Fibroblast of skin of abdomen (primary cell): ENCODE data around the gene AFF4.
"Not testable (repeated sequence)": the region's sequence is repeated elsewhere in the genome, so short reads cannot be mapped to it uniquely, and the experiment has no call there.

Source experiments
- DNase-seq: peaks from one replicate; pipeline ENCODE4 v3.0.0-alpha.2; 2013

The AFF4 gene

DNA sequence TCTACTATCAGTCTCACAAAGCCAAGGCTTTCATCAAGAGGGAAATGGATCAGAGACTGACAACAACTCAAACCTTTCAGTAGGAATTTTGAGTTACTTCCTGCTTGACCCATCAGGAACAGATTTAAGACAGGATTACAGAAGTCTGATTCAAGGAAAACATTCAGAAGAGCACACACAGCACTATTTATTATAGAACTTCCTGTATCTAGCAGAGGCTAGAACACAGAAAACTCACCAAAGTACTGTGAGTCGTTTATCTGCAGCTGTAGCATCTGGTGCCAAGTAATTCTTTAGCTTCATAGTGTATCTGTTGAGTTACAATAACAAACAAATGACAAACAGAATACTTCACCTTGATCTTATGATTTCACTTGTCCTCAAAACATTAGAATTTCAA lies 76.2 kb downstream of the AFF4 start:
- DNase-seq = no peak

DNA sequence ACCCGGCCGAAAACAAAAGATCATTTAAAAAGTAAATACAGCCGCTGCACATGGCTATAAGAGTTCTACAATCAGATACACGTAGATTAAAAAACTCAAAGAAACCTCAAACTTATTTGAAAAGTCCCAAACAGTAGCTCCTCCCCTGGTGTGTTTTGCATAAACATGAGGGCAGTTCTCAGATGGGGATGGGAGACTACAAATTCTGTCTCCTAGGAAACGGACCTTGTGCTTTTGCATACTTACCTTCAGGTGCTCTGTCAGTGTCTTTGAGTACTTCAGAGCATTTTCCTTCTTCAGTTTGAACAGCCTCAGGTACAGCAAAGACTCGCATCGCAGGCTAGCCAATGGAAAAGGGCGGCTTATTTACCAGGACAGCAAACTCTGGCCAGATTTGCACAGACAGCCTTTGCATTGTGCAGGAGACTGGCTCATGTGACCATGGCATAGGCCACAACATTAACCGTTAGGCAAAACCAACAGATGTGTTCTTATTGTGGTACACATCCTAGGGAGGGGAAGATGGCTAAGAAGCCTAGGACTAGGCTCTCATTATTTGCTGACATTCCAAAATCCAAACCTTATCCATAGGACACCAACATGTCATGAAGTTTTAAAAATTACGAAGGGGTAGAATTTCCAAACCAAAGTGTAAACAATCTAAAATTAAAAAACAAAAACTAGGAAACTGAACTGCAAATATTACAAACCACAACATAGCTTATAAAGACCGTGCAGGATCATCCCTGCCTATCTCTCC lies 77.2 kb downstream of the AFF4 start:
- DNase-seq = no peak

- no peak for DNase-seq
These were observed 78.9 kb downstream of the AFF4 start for GRCh38 chr5:132884548-132884947.

DNA sequence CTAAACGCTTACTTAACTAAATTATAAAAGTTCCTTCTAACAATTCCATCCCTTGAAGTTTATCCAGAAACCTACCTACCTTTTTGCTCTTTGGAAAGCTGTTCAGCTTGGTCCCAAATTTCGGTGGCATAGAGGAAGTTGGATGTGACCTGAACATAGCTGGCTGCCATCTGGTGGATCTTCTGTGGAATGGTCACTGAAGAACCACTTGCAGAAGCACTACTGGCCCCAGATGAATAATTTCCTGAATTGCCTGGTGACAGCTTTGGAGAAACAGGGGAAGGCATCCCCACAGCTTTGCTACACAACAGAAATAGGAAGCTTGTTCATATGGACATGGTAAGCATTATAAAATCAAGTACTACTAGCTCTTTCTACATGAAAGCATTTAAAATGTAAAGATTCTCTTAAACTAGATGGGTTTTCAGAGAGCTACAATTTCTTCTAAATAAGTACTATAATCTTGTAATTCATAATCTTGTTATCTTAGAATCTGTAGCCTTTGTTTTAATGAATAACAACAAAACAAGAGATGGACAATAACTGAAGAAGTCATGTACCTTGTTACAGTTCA lies 80.1 kb downstream of the AFF4 start:
- peak; percentile 58 for DNase-seq

DNA sequence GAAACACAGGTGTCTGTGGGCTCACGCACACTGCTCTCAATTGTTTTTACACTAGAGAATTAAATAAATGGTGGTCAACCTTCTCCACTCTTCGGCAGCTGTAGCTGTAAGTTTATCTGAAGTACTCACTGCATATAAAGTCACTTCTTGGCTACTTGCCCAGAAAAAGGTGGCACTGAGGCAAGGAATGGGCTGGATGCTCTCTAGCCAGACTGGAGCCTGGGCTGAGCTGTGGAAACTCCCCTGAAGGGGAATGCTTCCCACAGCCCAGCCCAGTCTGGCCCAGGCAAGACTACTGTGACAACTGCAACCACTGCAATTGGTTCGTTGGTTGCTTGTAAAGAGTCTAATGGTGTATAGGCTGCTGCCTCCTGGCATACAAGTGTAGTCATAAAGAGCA lies 85.5 kb downstream of the AFF4 start:
- no peak for DNase-seq

- no peak for DNase-seq
These were observed 86.0 kb downstream of the AFF4 start for GRCh38 chr5:132877466-132877865.

GRCh38 chr5:132876020-132876759 lies 87.2 kb downstream of the AFF4 start:
- peak; percentile 18 for DNase-seq

GRCh38 chr5:132873930-132874271 lies 89.5 kb downstream of the AFF4 start:
- no peak for DNase-seq

GRCh38 chr5:132873119-132873929 lies 90.1 kb downstream of the AFF4 start, which contains the start of gene LEAP2:
TSS of gene LEAP2 (plus strand) at chr5:132873668. CDS start at chr5:132873695, 27 bp downstream.
- DNase-seq = no peak

DNA sequence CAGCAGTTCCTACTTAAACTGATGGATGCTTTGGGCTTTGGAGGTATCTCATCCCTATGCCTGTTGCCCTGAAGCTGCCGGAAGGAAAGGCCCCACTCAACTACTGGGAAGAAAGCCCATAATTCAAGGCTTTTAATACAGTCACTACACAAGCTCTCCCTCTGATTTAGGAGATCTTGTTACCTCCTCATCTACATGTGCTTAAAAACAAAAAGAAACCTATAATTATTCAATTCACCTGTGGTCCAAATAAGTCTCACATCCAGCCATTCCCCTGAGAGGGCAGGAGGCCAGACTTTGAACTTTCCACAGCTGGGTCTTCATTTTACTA lies 90.7 kb downstream of the AFF4 start:
- no peak for DNase-seq

DNA sequence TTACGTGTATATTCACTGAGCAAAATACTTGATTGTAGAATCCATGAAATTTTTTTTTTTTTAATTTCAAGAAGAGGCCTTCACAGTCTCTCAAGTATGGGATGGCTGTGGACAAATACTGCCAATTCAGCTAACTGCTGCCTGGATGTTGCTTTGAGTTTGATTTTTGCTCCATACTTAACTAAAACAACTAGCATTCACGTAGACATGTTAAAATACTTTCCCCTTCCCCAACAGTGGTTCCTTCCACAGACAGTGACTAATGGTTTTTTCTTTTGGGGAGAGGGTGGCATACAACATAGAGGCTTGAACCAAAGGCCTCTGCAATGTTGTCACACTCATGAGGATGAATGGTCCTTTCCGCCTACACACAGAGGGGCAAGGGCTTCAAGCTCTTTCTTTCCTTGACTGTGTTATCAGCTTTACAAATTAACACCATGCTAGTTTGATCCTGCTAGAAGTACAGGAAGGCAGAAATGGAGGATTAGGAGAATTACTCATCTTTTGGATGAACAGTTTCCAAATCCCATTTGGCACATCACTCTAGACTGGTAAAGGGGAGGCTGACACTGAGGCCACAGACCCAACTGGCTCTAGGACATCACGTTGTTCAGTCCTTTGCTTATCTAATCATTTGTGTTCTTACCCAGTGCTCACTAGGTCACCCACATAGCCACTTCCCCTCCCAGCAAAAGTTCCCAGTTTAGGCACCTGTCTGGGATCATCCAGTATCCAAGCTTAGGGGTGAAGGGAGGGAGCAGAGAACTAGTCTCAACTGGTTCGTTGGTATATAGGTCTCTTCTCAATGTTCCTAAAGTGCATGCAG lies 91.8 kb downstream of the AFF4 start:
- no peak for DNase-seq

DNA sequence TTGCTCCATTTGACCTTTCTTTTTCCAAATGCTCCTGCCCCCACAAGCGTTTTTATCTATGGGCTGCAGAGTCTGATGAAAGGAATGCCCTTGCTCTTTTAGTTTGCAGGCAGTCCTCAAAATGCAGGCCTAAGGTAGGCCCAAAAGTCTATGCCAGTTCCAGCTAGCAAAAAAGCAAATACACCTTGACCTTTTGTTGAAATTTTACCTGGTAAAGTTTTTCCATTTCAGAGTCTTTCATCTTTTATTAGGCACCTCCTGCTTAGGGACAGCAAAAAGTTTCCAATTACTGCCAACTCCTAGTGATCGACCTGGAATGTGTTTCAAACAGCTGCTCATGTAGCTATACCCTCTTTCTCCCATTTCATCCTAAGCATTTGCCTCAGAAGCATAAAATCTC lies 92.6 kb downstream of the AFF4 start:
- no peak for DNase-seq

DNA sequence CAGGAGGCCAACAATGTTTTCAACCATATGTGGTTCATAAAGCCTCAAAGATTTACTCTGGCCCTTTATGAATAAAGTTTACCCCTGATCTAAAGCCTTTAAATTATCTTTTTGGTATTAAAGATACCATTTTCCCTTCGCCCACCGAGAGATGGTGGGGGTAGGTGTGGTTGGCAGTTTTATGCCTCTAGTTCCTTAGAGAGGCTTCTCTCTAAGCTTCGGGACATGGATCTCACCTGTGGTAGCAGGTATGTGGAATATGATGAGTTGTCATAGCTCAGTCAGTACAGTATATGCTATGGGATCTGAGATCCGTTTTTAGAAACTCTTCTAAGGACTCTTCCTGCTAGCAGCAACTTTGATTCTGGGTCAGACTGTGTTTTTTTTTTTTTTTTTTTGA lies 94.7 kb downstream of the AFF4 start:
- no peak for DNase-seq

DNA sequence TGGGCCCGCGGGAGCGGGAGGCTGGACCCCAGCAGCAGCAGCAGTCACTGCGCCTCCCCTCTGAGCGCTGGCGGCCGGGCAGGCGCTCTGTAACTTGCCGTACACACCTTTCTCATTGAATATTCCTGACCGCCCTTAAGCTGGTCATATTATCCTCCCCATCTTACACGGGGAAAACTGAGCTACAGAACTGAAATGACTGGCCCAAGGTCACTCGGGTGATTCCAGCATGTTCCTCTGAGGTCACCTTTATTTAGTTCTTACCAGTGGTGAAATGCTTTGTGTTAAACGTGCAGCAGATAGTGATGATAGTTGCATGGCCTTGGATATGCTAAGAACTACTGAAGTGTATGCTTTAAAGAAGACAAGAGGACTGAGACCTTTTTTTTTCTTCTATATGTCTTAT lies 96.4 kb downstream of the AFF4 start:
- DNase-seq = no peak

DNA sequence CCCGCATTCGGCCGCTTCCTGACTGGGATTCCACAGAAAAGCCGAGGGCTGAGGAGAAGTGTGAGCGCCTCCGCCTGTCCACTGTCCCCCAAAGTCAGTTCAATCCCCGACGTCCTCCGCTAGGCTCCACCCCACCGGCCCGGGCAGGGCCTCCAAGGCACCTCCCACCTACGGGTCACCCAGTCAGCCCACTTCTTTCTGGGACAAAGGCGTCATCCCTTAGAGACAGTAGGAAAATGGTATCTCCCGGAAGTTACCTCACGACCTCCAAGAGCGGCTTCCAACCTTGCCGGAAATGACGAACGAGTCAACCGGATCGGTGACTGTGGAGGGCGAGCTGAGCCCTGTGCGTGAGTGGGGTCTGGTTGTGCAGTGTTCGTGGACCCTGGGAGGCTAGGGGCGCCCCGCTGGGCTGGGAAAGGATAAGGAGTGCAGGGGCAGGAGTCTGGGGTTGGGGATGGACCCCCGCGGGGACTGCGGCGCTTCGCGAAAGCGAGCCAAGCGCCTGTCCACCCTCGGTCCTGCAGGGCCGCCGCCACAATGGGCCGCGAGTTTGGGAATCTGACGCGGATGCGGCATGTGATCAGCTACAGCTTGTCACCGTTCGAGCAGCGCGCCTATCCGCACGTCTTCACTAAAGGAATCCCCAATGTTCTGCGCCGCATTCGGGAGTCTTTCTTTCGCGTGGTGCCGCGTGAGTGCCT lies 96.9 kb downstream of the AFF4 start, which contains the start of the genes GDF9 and UQCRQ:
GDF9 (minus strand) TSS at position 128 of the 704 bp plus-strand sequence. CDS start 1,936 bp downstream, outside the sequence.
UQCRQ (plus strand) TSS at position 301 of the 704 bp plus-strand sequence; CDS start at position 541, 240 bp downstream.
- peak; percentile 100 for DNase-seq

DNA sequence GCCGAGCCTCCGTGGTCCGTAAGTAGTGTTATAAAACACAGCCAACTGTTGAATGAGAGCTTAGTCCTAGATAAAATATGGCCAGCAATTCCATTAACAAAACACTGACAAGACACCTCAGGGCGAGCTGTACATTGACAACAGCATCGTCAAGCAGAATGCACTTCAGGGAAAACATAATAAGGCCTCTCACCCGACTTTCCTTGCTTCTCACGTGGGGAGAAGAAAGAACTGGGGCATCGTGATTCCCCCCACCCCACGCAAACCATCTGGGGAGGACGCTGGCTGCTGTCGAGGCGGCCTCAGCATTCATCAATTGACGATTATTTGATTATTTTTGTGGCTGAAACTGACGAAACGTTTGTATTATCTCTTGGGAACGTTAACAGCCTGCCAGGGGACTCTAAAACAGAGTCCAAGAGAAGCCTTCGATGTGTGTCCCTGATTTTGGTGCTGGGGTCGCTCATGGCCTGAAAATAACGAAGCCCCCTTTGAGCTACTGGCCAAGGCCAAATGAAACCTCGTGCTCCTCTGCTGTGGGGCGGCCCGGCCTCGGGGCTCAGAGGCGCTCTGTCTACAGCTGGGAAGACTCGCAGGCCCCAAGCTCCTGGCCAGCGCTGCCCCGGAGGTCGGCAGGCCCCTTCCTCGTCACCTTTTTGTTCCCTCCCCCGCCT lies 97.6 kb downstream of the AFF4 start:
- no peak for DNase-seq

- DNase-seq = no peak
These were observed 102.7 kb downstream of the AFF4 start for GRCh38 chr5:132860742-132861141.

GRCh38 chr5:132859889-132860437 lies 103.5 kb downstream of the AFF4 start:
- DNase-seq = no peak

DNA sequence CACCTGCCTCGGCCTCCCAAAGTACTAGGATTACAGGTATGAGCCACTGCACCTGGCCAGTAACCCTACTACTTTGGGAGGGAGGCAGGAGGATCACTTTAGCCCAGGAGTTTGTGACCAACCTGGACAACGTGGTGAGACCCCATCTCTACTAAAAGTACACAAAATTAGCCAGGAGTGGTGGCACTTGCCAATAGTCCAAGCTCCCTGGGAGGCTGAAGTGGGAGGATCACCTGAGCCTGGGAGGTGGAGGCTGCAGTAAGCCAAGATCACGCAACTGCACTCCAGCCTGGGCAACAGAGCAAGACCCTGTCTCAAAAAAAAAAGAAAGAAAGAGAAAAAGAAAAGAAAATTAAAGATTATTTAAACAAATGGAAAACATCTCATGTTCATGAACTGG lies 107.4 kb downstream of the AFF4 start:
- DNase-seq = no peak

GRCh38 chr5:132854992-132855391 lies 108.4 kb downstream of the AFF4 start:
- not testable (repeated sequence) for DNase-seq
